H1 (cell line): Measurements from ENCODE around the gene TAPT1.

ENCODE experiments used
- CREB1 ChIP-seq: IDR thresholded peaks from 2 replicates; pipeline ENCODE4 v1.6.1; 2012; ENCODE audit warnings: inconsistent platforms
- EZH2 ChIP-seq: fragments of 200-600 bp; sonication (generic); IDR thresholded peaks from 2 replicates; pipeline ENCODE4 v1.7.1; 2012; ENCODE audit warnings: low read depth, mild to moderate bottlenecking, moderate library complexity, low read length, inconsistent platforms; ENCODE audit not compliant: severe bottlenecking
- POLR2A ChIP-seq, 2 experiments: IDR thresholded peaks; 1 replicate in 1 of 2; 2 replicates in 1 of 2; pipeline ENCODE4 v1.6.1; 2011; ENCODE audit warnings: low read depth in 2 of 2, low read length in 2 of 2, mild to moderate bottlenecking in 2 of 2; ENCODE audit errors: control extremely low read depth in 1 of 2
- TF ChIP-seq, protein P1 (sequence below), 3 experiments: IDR thresholded peaks; 1 replicate in 2 of 3; 2 replicates in 1 of 3; pipeline versions ENCODE4 v1.5.1 to v1.6.1; 2011; ENCODE audit warnings: low read length in 3 of 3, mild to moderate bottlenecking in 3 of 3, inconsistent platforms in 2 of 3, low read depth in 1 of 3, moderate library complexity in 1 of 3; ENCODE audit not compliant: insufficient read depth in 1 of 3; ENCODE audit errors: control extremely low read depth in 1 of 3

DNA sequence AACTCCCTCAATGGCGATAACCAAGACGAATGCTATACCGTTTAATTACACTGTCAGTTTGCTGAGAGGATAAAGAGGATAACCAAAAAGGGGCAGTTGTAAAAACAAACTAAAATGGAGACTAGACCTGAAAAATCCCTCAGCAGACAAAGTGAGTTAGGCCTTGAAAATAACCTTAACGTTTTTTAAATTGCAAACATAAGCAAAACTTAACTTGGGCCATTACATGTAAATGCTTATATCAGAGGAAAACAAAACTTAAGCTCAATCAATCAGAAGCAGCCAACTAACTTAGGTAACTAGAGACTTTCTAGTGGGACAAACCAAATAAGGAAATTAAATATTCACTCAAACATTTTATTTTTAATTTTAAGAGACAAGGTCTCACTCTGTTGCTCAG, 17.0 kb upstream of the TAPT1 start:
- no peak for TF ChIP-seq EZH2
- TF ChIP-seq CREB1 = no peak
- TF ChIP-seq, protein P1, sequence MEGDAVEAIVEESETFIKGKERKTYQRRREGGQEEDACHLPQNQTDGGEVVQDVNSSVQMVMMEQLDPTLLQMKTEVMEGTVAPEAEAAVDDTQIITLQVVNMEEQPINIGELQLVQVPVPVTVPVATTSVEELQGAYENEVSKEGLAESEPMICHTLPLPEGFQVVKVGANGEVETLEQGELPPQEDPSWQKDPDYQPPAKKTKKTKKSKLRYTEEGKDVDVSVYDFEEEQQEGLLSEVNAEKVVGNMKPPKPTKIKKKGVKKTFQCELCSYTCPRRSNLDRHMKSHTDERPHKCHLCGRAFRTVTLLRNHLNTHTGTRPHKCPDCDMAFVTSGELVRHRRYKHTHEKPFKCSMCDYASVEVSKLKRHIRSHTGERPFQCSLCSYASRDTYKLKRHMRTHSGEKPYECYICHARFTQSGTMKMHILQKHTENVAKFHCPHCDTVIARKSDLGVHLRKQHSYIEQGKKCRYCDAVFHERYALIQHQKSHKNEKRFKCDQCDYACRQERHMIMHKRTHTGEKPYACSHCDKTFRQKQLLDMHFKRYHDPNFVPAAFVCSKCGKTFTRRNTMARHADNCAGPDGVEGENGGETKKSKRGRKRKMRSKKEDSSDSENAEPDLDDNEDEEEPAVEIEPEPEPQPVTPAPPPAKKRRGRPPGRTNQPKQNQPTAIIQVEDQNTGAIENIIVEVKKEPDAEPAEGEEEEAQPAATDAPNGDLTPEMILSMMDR (IDR thresholded peaks at IDR 0.05; ENCODE audit: control extremely low read depth in 1 of 3, insufficient read depth in 1 of 3, low read depth in 1 of 3, low read length in 3 of 3) = no peak
- no peak for TF ChIP-seq POLR2A (IDR thresholded peaks at IDR 0.05; ENCODE audit: control extremely low read depth in 1 of 2, low read depth in 2 of 2, low read length in 2 of 2)
